ENCODE results near the gene ABCB8.

The ABCB8 gene

DNA sequence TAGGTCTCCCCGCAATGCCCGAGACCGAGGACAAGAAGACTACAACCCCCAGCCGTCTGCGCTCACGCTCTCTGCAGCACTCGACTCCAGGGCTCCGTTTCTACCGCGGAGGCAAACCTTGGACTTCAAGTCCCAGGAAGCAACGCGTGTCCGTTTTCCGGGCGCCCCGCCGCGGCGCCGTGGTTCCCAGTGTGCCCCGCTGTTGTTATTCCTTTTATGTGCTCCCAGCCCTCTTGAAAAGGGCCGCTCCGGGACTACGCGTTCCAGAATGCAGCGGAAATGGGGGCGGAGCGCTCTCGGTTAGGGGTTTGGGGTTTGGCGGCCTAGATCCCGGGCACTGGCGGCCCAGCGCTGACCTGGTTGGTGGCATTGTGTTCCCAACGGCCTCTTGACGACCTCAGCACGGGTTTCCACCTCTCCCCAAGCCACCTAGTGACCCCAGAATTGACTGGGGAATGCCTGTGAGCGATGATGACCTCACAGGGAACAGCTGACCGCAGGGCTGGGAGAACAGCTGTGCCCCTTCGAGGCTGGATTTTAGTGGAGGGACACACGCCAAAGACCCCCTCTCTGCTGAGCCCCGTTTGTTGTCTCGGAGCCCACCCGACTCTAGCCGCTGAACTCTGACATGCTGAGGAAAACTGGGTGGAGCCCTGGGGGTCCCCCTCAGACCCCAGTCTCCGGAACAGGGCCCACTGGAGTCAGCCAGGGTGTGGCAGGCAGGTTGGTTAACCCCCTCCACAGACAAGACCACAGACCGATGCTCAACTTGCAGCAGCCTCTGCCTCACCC lies 29.9 kb downstream of the ABCB8 start:
- CTCF ChIA-PET = interaction anchor here (0.8 to 1.9 kb wide), 3 partner anchors 27 to 46 kb away, joined by 3 to 4 read pairs (median 4); no protein-coding TSS in a partner anchor
- H3K9me3 ChIP-seq (ENCODE audit: control insufficient read depth, insufficient read depth, low read depth, low read length) = no peaks in the 10 kb centered on the region
- POLR2A ChIA-PET = interaction anchor here (0.5 to 3.4 kb wide), 11 partner anchors 11 to 169 kb away, joined by 3 to 13 read pairs (median 5); partner anchors contain the start of genes ABCB8, ABCF2 and FASTK
- peak overlapping the region; percentile 49 for H3K4me3 ChIP-seq (ENCODE audit: low read depth, low read length)
- H3K27ac ChIP-seq (ENCODE audit: extremely low read depth, low read depth, low read length) = peak overlapping the region; percentile 48
- H3K36me3 ChIP-seq (ENCODE audit: control insufficient read depth in 2 of 2, insufficient read depth in 1 of 2, low read length in 2 of 2) = peaks cover 0 to 42% of the 10 kb centered on the region in 2 experiments; a peak in 1 of 3 replicates
- no peaks in the 10 kb centered on the region; the same call in 1 of the 2 replicates for H3K4me1 ChIP-seq (ENCODE audit: control insufficient read depth, insufficient read depth, low read length)
- no peak for TF ChIP-seq ZNF777 (tag by site-specific recombination; IDR thresholded peaks at IDR 0.05; ENCODE audit: borderline replicate concordance)
- peak; percentile 43 for TF ChIP-seq GLIS1 (tag by site-specific recombination; IDR thresholded peaks at IDR 0.05)
- no peak for TF ChIP-seq ZNF792 (tag by site-specific recombination; IDR thresholded peaks at IDR 0.05)
- 0 out of 2 replicates have a peak, but pooled peaks have one; percentile 4 for TF ChIP-seq EGR2 (tag by site-specific recombination; IDR thresholded peaks at IDR 0.05; ENCODE audit: low read depth)
- TF ChIP-seq, protein P1, sequence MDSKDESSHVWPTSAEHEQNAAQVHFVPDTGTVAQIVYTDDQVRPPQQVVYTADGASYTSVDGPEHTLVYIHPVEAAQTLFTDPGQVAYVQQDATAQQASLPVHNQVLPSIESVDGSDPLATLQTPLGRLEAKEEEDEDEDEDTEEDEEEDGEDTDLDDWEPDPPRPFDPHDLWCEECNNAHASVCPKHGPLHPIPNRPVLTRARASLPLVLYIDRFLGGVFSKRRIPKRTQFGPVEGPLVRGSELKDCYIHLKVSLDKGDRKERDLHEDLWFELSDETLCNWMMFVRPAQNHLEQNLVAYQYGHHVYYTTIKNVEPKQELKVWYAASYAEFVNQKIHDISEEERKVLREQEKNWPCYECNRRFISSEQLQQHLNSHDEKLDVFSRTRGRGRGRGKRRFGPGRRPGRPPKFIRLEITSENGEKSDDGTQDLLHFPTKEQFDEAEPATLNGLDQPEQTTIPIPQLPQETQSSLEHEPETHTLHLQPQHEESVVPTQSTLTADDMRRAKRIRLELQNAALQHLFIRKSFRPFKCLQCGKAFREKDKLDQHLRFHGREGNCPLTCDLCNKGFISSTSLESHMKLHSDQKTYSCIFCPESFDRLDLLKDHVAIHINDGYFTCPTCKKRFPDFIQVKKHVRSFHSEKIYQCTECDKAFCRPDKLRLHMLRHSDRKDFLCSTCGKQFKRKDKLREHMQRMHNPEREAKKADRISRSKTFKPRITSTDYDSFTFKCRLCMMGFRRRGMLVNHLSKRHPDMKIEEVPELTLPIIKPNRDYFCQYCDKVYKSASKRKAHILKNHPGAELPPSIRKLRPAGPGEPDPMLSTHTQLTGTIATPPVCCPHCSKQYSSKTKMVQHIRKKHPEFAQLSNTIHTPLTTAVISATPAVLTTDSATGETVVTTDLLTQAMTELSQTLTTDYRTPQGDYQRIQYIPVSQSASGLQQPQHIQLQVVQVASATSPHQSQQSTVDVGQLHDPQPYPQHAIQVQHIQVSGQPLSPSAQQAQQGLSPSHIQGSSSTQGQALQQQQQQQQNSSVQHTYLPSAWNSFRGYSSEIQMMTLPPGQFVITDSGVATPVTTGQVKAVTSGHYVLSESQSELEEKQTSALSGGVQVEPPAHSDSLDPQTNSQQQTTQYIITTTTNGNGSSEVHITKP (tag by site-specific recombination; IDR thresholded peaks at IDR 0.05) = peak; percentile 25
- no peak for TF ChIP-seq ZNF157 (tag by site-specific recombination; IDR thresholded peaks at IDR 0.05)
- TF ChIP-seq, protein P2, sequence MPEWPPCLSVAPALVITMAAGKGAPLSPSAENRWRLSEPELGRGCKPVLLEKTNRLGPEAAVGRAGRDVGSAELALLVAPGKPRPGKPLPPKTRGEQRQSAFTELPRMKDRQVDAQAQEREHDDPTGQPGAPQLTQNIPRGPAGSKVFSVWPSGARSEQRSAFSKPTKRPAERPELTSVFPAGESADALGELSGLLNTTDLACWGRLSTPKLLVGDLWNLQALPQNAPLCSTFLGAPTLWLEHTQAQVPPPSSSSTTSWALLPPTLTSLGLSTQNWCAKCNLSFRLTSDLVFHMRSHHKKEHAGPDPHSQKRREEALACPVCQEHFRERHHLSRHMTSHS (tag by site-specific recombination; IDR thresholded peaks at IDR 0.05) = no peak
- TF ChIP-seq, protein P3, sequence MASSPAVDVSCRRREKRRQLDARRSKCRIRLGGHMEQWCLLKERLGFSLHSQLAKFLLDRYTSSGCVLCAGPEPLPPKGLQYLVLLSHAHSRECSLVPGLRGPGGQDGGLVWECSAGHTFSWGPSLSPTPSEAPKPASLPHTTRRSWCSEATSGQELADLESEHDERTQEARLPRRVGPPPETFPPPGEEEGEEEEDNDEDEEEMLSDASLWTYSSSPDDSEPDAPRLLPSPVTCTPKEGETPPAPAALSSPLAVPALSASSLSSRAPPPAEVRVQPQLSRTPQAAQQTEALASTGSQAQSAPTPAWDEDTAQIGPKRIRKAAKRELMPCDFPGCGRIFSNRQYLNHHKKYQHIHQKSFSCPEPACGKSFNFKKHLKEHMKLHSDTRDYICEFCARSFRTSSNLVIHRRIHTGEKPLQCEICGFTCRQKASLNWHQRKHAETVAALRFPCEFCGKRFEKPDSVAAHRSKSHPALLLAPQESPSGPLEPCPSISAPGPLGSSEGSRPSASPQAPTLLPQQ (tag by site-specific recombination; IDR thresholded peaks at IDR 0.05) = no peak; the same call in 1 of the 2 replicates
- TF ChIP-seq ZNF561 (tag by site-specific recombination; IDR thresholded peaks at IDR 0.05; ENCODE audit: borderline replicate concordance) = peak; percentile 30; the same call in 1 of the 2 replicates
- TF ChIP-seq, protein P4, sequence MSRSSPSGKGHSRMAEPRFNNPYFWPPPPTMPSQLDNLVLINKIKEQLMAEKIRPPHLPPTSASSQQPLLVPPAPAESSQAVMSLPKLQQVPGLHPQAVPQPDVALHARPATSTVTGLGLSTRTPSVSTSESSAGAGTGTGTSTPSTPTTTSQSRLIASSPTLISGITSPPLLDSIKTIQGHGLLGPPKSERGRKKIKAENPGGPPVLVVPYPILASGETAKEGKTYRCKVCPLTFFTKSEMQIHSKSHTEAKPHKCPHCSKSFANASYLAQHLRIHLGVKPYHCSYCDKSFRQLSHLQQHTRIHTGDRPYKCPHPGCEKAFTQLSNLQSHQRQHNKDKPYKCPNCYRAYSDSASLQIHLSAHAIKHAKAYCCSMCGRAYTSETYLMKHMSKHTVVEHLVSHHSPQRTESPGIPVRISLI (tag by site-specific recombination; IDR thresholded peaks at IDR 0.05) = no peak
- TF ChIP-seq ZNF184 (tag by site-specific recombination; IDR thresholded peaks at IDR 0.05) = no peak
- no peak for TF ChIP-seq ZNF585B (tag by site-specific recombination; IDR thresholded peaks at IDR 0.05)
- TF ChIP-seq, protein P5, sequence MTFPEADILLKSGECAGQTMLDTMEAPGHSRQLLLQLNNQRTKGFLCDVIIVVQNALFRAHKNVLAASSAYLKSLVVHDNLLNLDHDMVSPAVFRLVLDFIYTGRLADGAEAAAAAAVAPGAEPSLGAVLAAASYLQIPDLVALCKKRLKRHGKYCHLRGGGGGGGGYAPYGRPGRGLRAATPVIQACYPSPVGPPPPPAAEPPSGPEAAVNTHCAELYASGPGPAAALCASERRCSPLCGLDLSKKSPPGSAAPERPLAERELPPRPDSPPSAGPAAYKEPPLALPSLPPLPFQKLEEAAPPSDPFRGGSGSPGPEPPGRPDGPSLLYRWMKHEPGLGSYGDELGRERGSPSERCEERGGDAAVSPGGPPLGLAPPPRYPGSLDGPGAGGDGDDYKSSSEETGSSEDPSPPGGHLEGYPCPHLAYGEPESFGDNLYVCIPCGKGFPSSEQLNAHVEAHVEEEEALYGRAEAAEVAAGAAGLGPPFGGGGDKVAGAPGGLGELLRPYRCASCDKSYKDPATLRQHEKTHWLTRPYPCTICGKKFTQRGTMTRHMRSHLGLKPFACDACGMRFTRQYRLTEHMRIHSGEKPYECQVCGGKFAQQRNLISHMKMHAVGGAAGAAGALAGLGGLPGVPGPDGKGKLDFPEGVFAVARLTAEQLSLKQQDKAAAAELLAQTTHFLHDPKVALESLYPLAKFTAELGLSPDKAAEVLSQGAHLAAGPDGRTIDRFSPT (tag by site-specific recombination; IDR thresholded peaks at IDR 0.05) = peak; percentile 81; the same call in 1 of the 2 replicates
- no peak for TF ChIP-seq ZNF350 (tag by site-specific recombination; IDR thresholded peaks at IDR 0.05)
- no peak for TF ChIP-seq ZBTB1 (tag by site-specific recombination; IDR thresholded peaks at IDR 0.05)
- TF ChIP-seq ZBTB20 (tag by site-specific recombination; IDR thresholded peaks at IDR 0.05) = peak; percentile 98
- TF ChIP-seq, protein P6, sequence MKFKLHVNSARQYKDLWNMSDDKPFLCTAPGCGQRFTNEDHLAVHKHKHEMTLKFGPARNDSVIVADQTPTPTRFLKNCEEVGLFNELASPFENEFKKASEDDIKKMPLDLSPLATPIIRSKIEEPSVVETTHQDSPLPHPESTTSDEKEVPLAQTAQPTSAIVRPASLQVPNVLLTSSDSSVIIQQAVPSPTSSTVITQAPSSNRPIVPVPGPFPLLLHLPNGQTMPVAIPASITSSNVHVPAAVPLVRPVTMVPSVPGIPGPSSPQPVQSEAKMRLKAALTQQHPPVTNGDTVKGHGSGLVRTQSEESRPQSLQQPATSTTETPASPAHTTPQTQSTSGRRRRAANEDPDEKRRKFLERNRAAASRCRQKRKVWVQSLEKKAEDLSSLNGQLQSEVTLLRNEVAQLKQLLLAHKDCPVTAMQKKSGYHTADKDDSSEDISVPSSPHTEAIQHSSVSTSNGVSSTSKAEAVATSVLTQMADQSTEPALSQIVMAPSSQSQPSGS (tag by site-specific recombination; IDR thresholded peaks at IDR 0.05; ENCODE audit: low read depth) = peak; percentile 80
- peak; percentile 52 for TF ChIP-seq KLF16 (tag by site-specific recombination; IDR thresholded peaks at IDR 0.05)
- TF ChIP-seq YY2 (tag by site-specific recombination; IDR thresholded peaks at IDR 0.05) = 0 out of 2 replicates have a peak, but pooled peaks have one; percentile 28
- TF ChIP-seq, protein P7, sequence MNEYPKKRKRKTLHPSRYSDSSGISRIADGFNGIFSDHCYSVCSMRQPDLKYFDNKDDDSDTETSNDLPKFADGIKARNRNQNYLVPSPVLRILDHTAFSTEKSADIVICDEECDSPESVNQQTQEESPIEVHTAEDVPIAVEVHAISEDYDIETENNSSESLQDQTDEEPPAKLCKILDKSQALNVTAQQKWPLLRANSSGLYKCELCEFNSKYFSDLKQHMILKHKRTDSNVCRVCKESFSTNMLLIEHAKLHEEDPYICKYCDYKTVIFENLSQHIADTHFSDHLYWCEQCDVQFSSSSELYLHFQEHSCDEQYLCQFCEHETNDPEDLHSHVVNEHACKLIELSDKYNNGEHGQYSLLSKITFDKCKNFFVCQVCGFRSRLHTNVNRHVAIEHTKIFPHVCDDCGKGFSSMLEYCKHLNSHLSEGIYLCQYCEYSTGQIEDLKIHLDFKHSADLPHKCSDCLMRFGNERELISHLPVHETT (tag by site-specific recombination; IDR thresholded peaks at IDR 0.05) = peak; percentile 50; the same call in 1 of the 2 replicates
- TF ChIP-seq ZNF514 (tag by site-specific recombination; IDR thresholded peaks at IDR 0.05) = no peak

Data from HEK293 (cell line).